Endothelial cell of umbilical vein (primary cell): ENCODE results near the gene ADAMTS14. TPM values are rescaled to one million over a fixed set of nuclear protein-coding genes. Genes with fewer than 3 reads are reported as not detected.

Source experiments
- BruUV-seq: library from RNA; stranded (reverse); fragments of 400-500 nt; replicated peaks from 2 replicates; lab custom pipeline; 2021; lab: Mats Ljungman, UMichigan
- CTCF ChIA-PET: fragments of 300-600, 350-600 bp; sonication (Branson Sonifier 250); formaldehyde crosslinking; loops from one replicate; lab custom pipeline; 2021; ENCODE audit warnings: antibody characterized with exemption, inconsistent platforms; lab: Charles Lee
- POLR2A ChIA-PET: fragments of 300-600, 350-600 bp; sonication (Branson Sonifier 250); formaldehyde crosslinking; loops from one replicate; lab custom pipeline; 2021; ENCODE audit warnings: antibody characterized with exemption, inconsistent platforms; lab: Charles Lee
- DNase-seq: peaks from one replicate; pipeline ENCODE4 v3.0.0-alpha.2; 2011; ENCODE audit warnings: low read depth, low spot score
- FAIRE-seq: peaks from 2 replicates; lab custom pipeline; 2011; peaks lifted over from hg19 to GRCh38; lab: Jason Lieb, UNC
- H2AFZ ChIP-seq: 2 replicates; pipeline ENCODE4 v1.6.0; 2012; ENCODE audit warnings: low read depth, low read length, control low read depth, inconsistent platforms
- H3K27ac ChIP-seq: 2 replicates; pipeline ENCODE4 v1.5.1; 2011; ENCODE audit warnings: low read depth, mild to moderate bottlenecking, control low read depth, low read length, moderate library complexity; ENCODE audit not compliant: insufficient read depth
- H3K27me3 ChIP-seq, 2 experiments: 2 replicates each; pipeline versions ENCODE4 v1.6.0 to v1.6.1; 2011; ENCODE audit warnings: low read length in 2 of 2, mixed read lengths in 1 of 2; ENCODE audit not compliant: control insufficient read depth in 2 of 2, insufficient read depth in 2 of 2
- H3K36me3 ChIP-seq, 2 experiments: 2 replicates in 1 of 2; 3 replicates in 1 of 2; pipeline ENCODE4 v1.5.1; 2011; ENCODE audit warnings: low read length in 2 of 2, mild to moderate bottlenecking in 1 of 2, moderate library complexity in 1 of 2; ENCODE audit not compliant: control insufficient read depth in 2 of 2, insufficient read depth in 2 of 2; ENCODE audit errors: extremely low read depth in 1 of 2
- H3K4me1 ChIP-seq: 3 replicates; pipeline ENCODE4 v1.5.1; 2011; ENCODE audit warnings: mild to moderate bottlenecking, low read length; ENCODE audit not compliant: control insufficient read depth, insufficient read depth; ENCODE audit errors: extremely low read depth
- H3K4me2 ChIP-seq: 2 replicates; pipeline ENCODE4 v1.6.1; 2011; ENCODE audit warnings: low read length, control low read depth, mixed read lengths; ENCODE audit not compliant: insufficient read depth
- H3K4me3 ChIP-seq, 3 experiments: fragments of 200-600 bp in 1 of 3; sonication (generic), shearing (Covaris generic) in 1 of 3; replicated peaks in 1 of 3; 2 replicates each; pipeline ENCODE4 v1.5.1; 2011 to 2016; ENCODE audit warnings: control low read depth in 3 of 3, low read length in 3 of 3, mild to moderate bottlenecking in 2 of 3, inconsistent platforms in 1 of 3, low read depth in 1 of 3, moderate library complexity in 1 of 3; ENCODE audit not compliant: insufficient read depth in 1 of 3
- H3K79me2 ChIP-seq: 2 replicates; pipeline ENCODE4 v1.6.0; 2012; ENCODE audit warnings: low read length, inconsistent platforms; ENCODE audit not compliant: control insufficient read depth, insufficient read depth
- H3K9ac ChIP-seq: replicated peaks from 2 replicates; pipeline ENCODE3; 2011; ENCODE audit warnings: low read length, control low read depth; ENCODE audit not compliant: insufficient read depth; ENCODE audit errors: extremely low read depth
- H3K9me1 ChIP-seq: replicated peaks from 3 replicates; pipeline ENCODE4 v1.6.0; 2011; ENCODE audit warnings: mild to moderate bottlenecking, low read length; ENCODE audit not compliant: control insufficient read depth, insufficient read depth; ENCODE audit errors: extremely low read depth
- H3K9me3 ChIP-seq: replicated peaks from 2 replicates; pipeline ENCODE4 v1.5.1; 2012; ENCODE audit warnings: low read length, inconsistent platforms; ENCODE audit not compliant: control insufficient read depth, insufficient read depth
- H4K20me1 ChIP-seq: replicated peaks from 2 replicates; pipeline ENCODE3; 2011; ENCODE audit warnings: mild to moderate bottlenecking, low read length; ENCODE audit not compliant: control insufficient read depth, insufficient read depth; ENCODE audit errors: extremely low read depth
- EZH2 ChIP-seq: IDR thresholded peaks from 2 replicates; pipeline ENCODE4 v1.6.1; 2012; ENCODE audit warnings: borderline replicate concordance, low read depth, mild to moderate bottlenecking, moderate library complexity, low read length, inconsistent platforms; ENCODE audit not compliant: severe bottlenecking
- FOS ChIP-seq: IDR thresholded peaks from 2 replicates; pipeline ENCODE4 v1.6.1; 2011; ENCODE audit warnings: mild to moderate bottlenecking, low read length, moderate library complexity, borderline replicate concordance; ENCODE audit not compliant: insufficient read depth
- GATA2 ChIP-seq: IDR thresholded peaks from 2 replicates; pipeline ENCODE4 v1.7.0; 2011; ENCODE audit warnings: low read depth, mild to moderate bottlenecking, moderate library complexity, mixed read lengths, low read length; ENCODE audit not compliant: insufficient read length, insufficient read depth
- JUN ChIP-seq: IDR thresholded peaks from 2 replicates; pipeline ENCODE4 v1.6.1; 2011; ENCODE audit warnings: borderline replicate concordance, low read depth; ENCODE audit not compliant: insufficient read length, insufficient read depth
- MAX ChIP-seq: IDR thresholded peaks from 2 replicates; pipeline ENCODE4 v1.6.1; 2011; ENCODE audit not compliant: insufficient read depth, insufficient read length
- MYC ChIP-seq: IDR thresholded peaks from one replicate; pipeline ENCODE4 v1.6.1; 2011; ENCODE audit warnings: mild to moderate bottlenecking, low read depth, low read length
- POLR2A ChIP-seq: IDR thresholded peaks from 2 replicates; pipeline ENCODE4 v1.6.1; 2012; ENCODE audit warnings: low read depth, mild to moderate bottlenecking, control low read depth, low read length
- POLR2AphosphoS5 ChIP-seq: IDR thresholded peaks from 2 replicates; pipeline ENCODE4 v1.6.1; 2012; ENCODE audit warnings: low read depth, mild to moderate bottlenecking, control low read depth, low read length, moderate library complexity; ENCODE audit not compliant: insufficient read depth
- dilution Hi-C: fragments of 300-500 bp; cut with MboI; formaldehyde crosslinking; loops from one replicate; pipeline ENCODE4 v1.15.0; 2019; ENCODE audit warnings: low sequenced_read_pairs; ENCODE audit not compliant: extremely low pct_ligation_motif_present
- intact Hi-C: fragments of 100-400 bp; cut with micrococcal nuclease; formaldehyde crosslinking; loops from one replicate; pipeline ENCODE4 v1.10.0; 2022
- polyA plus RNA-seq, 4 experiments: library from polyadenylated mRNA; depleted of rRNA in 3 of 4; stranded (reverse) in 3 of 4; unstranded in 1 of 4; fragments of >200 nt; gene quantifications; 2 replicates each; pipeline versions ENCODE4 v1.2.1 to v1.2.3, GENCODE V29; 2011 to 2012; ENCODE audit warnings: missing spikeins in 1 of 4
- total RNA-seq: library from RNA; stranded (reverse); gene quantifications from 2 replicates; pipeline ENCODE4 v1.2.3, GENCODE V29; 2021
- TF ChIP-seq, protein P1 (sequence below), 2 donors: IDR thresholded peaks; 1 replicate in 1 of 2; 2 replicates in 1 of 2; pipeline ENCODE4 v1.5.1; 2011; ENCODE audit warnings: low read length in 2 of 2, mild to moderate bottlenecking in 2 of 2, moderate library complexity in 2 of 2, control low read depth in 1 of 2, inconsistent platforms in 1 of 2, low read depth in 1 of 2; ENCODE audit not compliant: insufficient read depth in 1 of 2; ENCODE audit errors: extremely low read depth in 1 of 2

Gene ADAMTS14
- total and polyA plus RNA-seq, 2 donors (not counting 3 experiments of a cell fraction or from before 2014, with no cell fraction given), result not detected

DNA sequence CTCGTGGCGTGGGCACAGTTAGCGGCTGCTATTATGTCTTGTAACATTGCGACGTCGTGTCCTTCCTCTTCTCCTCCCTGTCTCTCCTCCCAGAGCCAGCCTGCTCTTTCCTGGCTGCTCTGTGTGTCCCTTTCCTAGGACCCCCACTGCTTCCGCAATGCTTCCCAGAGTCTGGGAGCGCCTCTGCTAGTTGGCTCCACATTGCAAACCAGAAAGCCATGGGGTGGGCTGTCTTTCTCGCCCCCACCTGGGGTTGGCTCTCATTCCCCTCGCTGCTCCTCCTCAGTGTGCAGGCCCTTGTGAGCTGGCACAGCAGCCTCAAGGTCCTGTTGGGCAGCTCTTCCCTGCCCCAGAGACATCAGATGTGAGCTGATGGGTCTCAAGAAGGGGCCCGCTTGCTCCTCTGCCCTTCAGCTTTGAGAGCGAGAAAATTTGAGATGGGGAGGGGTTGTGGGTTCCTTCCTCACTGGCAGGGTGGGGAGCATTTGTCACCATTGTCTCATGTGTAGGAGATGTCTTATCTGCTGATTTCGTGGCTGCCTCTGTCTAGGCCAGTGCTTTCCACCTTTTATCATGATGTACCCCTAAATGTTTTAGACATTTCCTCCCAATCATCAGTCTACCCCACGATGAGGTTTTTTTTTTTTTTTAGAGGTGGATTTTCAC lies 3.3 kb downstream of the ADAMTS14 start:
- no peaks in the 10 kb centered on the region for H3K36me3 ChIP-seq
- TF ChIP-seq EZH2 (no peak), MYC (no peak), POLR2AphosphoS5 (no peak), MAX (no peak), JUN (no peak), GATA2 (no peak), FOS (no peak), POLR2A (no peak)
- TF ChIP-seq, protein P1, sequence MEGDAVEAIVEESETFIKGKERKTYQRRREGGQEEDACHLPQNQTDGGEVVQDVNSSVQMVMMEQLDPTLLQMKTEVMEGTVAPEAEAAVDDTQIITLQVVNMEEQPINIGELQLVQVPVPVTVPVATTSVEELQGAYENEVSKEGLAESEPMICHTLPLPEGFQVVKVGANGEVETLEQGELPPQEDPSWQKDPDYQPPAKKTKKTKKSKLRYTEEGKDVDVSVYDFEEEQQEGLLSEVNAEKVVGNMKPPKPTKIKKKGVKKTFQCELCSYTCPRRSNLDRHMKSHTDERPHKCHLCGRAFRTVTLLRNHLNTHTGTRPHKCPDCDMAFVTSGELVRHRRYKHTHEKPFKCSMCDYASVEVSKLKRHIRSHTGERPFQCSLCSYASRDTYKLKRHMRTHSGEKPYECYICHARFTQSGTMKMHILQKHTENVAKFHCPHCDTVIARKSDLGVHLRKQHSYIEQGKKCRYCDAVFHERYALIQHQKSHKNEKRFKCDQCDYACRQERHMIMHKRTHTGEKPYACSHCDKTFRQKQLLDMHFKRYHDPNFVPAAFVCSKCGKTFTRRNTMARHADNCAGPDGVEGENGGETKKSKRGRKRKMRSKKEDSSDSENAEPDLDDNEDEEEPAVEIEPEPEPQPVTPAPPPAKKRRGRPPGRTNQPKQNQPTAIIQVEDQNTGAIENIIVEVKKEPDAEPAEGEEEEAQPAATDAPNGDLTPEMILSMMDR (IDR thresholded peaks at IDR 0.05; ENCODE audit: extremely low read depth in 1 of 2, insufficient read depth in 1 of 2, low read depth in 1 of 2, low read length in 2 of 2), result no peak
- H3K4me3 ChIP-seq, result no peak overlapping the region
- intact Hi-C loops (no loop called here), dilution Hi-C loops (no loop called here)
- POLR2A ChIA-PET, result no interaction called here
- no peak overlapping the region for H3K9ac ChIP-seq
- CTCF ChIA-PET, result no interaction called here
- H3K27me3 ChIP-seq, result peaks cover 25 to 27% of the 10 kb centered on the region in 2 experiments
- FAIRE-seq (no peak), DNase-seq (no peak)
- H3K4me2 ChIP-seq, result no peak overlapping the region
- no peaks in the 10 kb centered on the region for H3K79me2 ChIP-seq
- H3K9me3 ChIP-seq, result no peaks in the 10 kb centered on the region
- no peak overlapping the region for H3K27ac ChIP-seq
- BruUV-seq, result no TSS peak
- no peaks in the 10 kb centered on the region for H3K4me1 ChIP-seq
- H2AFZ ChIP-seq, result no peak overlapping the region
- H3K9me1 ChIP-seq, result no peaks in the 10 kb centered on the region
- H4K20me1 ChIP-seq, result no peaks in the 10 kb centered on the region
